GM18870 (cell line): Measurements from ENCODE around the gene G3BP2.
"Not testable (repeated sequence)": the region's sequence is repeated elsewhere in the genome, so short reads cannot be mapped to it uniquely, and the experiment has no call there.

Experiments used
- ATAC-seq: cut with Tn5 transposase; IDR thresholded peaks from one replicate; pipeline ENCODE4 v1.9.1; 2021; ENCODE audit warnings: moderate library complexity; ENCODE audit not compliant: unreplicated experiment

The G3BP2 gene

GRCh38 chr4:75673027-75673958, at the start of gene G3BP2:
Gene G3BP2 (minus strand): TSS chr4:75673411. CDS start chr4:75662025, 11,386 bp downstream.
- peak; percentile 88 for ATAC-seq

GRCh38 chr4:75722417-75722816, 49.2 kb upstream of the G3BP2 start:
- ATAC-seq, result no peak

GRCh38 chr4:75718529-75718928, 45.3 kb upstream of the G3BP2 start:
- no peak for ATAC-seq

- ATAC-seq, result no peak
These were observed 44.2 kb upstream of the G3BP2 start for GRCh38 chr4:75717408-75717807.

- ATAC-seq, result not testable (repeated sequence)
These were observed 42.8 kb upstream of the G3BP2 start for GRCh38 chr4:75716054-75716453.

- ATAC-seq, result no peak
These were observed 42.0 kb upstream of the G3BP2 start for GRCh38 chr4:75715105-75715799.

- ATAC-seq, result no peak
These were observed 41.5 kb upstream of the G3BP2 start for GRCh38 chr4:75714704-75715103.

- no peak for ATAC-seq
These were observed 40.8 kb upstream of the G3BP2 start for GRCh38 chr4:75714011-75714410.

- no peak for ATAC-seq
These were observed 37.0 kb upstream of the G3BP2 start for GRCh38 chr4:75710246-75710645.

- ATAC-seq, result peak; percentile 61
These were observed 35.0 kb upstream of the G3BP2 start for GRCh38 chr4:75708218-75708691.

- ATAC-seq, result no peak
These were observed 32.2 kb upstream of the G3BP2 start for GRCh38 chr4:75705198-75705977.

- ATAC-seq, result no peak
These were observed 29.8 kb upstream of the G3BP2 start for GRCh38 chr4:75702919-75703411.

- ATAC-seq, result no peak
These were observed 26.1 kb upstream of the G3BP2 start for GRCh38 chr4:75699299-75699698.

GRCh38 chr4:75698963-75699228, 25.7 kb upstream of the G3BP2 start:
- peak; percentile 36 for ATAC-seq

- peak; percentile 96 for ATAC-seq
These were observed 25.2 kb upstream of the G3BP2 start for GRCh38 chr4:75698162-75698962.

GRCh38 chr4:75696581-75696980, 23.4 kb upstream of the G3BP2 start:
- no peak for ATAC-seq

- no peak for ATAC-seq
These were observed 22.9 kb upstream of the G3BP2 start for GRCh38 chr4:75696071-75696470.

- not testable (repeated sequence) for ATAC-seq
These were observed 18.9 kb upstream of the G3BP2 start for GRCh38 chr4:75692066-75692465.

- ATAC-seq, result not testable (repeated sequence)
These were observed 13.9 kb upstream of the G3BP2 start for GRCh38 chr4:75687125-75687524.

GRCh38 chr4:75686346-75686745, 13.1 kb upstream of the G3BP2 start:
- no peak for ATAC-seq
